Psoas muscle (tissue), 8 donors: Measurements from ENCODE around the gene NEURL1. TPM values are rescaled to one million over a fixed set of nuclear protein-coding genes. Genes with fewer than 3 reads are reported as not detected.

Source experiments
- ATAC-seq, 4 donors: fragments of 200-7000 bp; cut with Tn5 transposase; one replicate each; pipeline ENCODE4 v1.9.1; 2020; ENCODE audit warnings: moderate library complexity in 3 of 4, mild to moderate bottlenecking in 2 of 4
- DNase-seq, 2 donors: peaks; one replicate each; pipeline ENCODE4 v3.0.0-alpha.2; 2020
- H3K27ac ChIP-seq: fragments of 200-600 bp; one replicate; pipeline ENCODE4 v1.8.0; 2022
- H3K27me3 ChIP-seq, 3 donors: fragments of 200-600 bp in 1 of 3; one replicate each; pipeline versions ENCODE4 v1.6.1 to v1.8.0; 2013 to 2022; ENCODE audit warnings: low read length in 2 of 3, mild to moderate bottlenecking in 2 of 3, moderate library complexity in 1 of 3; ENCODE audit not compliant: insufficient read depth in 3 of 3
- H3K36me3 ChIP-seq, 2 donors: fragments of 200-600 bp in 1 of 2; one replicate each; pipeline versions ENCODE4 v1.6.1 to v1.8.0; 2013 to 2022; ENCODE audit warnings: low read depth in 1 of 2, mild to moderate bottlenecking in 1 of 2, moderate library complexity in 1 of 2; ENCODE audit not compliant: insufficient read depth in 1 of 2
- H3K4me1 ChIP-seq: fragments of 200-600 bp; one replicate; pipeline ENCODE4 v1.8.0; 2022
- H3K4me3 ChIP-seq: fragments of 200-600 bp; one replicate; pipeline ENCODE4 v1.8.0; 2022; ENCODE audit warnings: mild to moderate bottlenecking
- H3K9me3 ChIP-seq: fragments of 200-600 bp; one replicate; pipeline ENCODE4 v1.8.0; 2022
- WGBS, 3 donors: extraction: QIAGEN DNeasy Blood & Tissue Kit; methylation state at CpG; one replicate each; pipeline versions ENCODE4 v1.1.6 to v1.1.7; 2013; 5-methylcytosine and 5-hydroxymethylcytosine counted together
- intact Hi-C, 2 donors: fragments of 100-400 bp; cut with DNase I; formaldehyde crosslinking; loops; one replicate each; pipeline versions ENCODE4 v1.11.0 to v1.14.2; 2022
- long read RNA-seq, 2 donors: library from polyadenylated mRNA; unstranded; transcript quantifications; one replicate each; pipeline ENCODE4 v2.0.0, GENCODE V29; 2021
- polyA plus RNA-seq, 3 donors: library from polyadenylated mRNA; stranded (reverse); fragments of 200-250 nt; gene quantifications; one replicate each; pipeline ENCODE4 v1.2.3, GENCODE V29; 2013
- total RNA-seq, 4 donors: library from RNA; stranded (reverse); fragmentation: NEBNext Ultra II Directional in 2 of 4; extraction: Animal tissue kit (Norgen Biotek cat#: 25700) in 2 of 4; gene quantifications; one replicate each; pipeline versions ENCODE4 v1.2.1 to v1.2.4, GENCODE V29; 2021 to 2023
- TF ChIP-seq, protein P1 (sequence below): fragments of 200-600 bp; IDR thresholded peaks from one replicate; pipeline ENCODE4 v1.8.0; 2022; ENCODE audit warnings: antibody characterized with exemption
- donor health status: healthy with polysubstance abuse.
- donor health status: DM: no; HTN: no; CAD: no; lungs with moderate emphysema.
- donor health status: Bipolar disorder and iron deficiency.
- donor health status: healthy.
- donor health status: DM: yes; HTN: yes; CAD: no.
- donor health status: DM: no; HTN: no; CAD: no.
- donor health status: DM: no; HTN: no; CAD: no.
- donor health status: DM: yes; HTN: yes; CAD: no.

NEURL1 gene, protein sequence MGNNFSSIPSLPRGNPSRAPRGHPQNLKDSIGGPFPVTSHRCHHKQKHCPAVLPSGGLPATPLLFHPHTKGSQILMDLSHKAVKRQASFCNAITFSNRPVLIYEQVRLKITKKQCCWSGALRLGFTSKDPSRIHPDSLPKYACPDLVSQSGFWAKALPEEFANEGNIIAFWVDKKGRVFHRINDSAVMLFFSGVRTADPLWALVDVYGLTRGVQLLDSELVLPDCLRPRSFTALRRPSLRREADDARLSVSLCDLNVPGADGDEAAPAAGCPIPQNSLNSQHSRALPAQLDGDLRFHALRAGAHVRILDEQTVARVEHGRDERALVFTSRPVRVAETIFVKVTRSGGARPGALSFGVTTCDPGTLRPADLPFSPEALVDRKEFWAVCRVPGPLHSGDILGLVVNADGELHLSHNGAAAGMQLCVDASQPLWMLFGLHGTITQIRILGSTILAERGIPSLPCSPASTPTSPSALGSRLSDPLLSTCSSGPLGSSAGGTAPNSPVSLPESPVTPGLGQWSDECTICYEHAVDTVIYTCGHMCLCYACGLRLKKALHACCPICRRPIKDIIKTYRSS
- total RNA-seq (100 to 1,000 TPM in 1 of 4 donors, 10 to 100 TPM in 3; 33.6 to 103 (median 71.4) TPM), polyA plus RNA-seq (10 to 100 TPM; 10.9 to 87.0 (median 35.9) TPM)
- long read RNA-seq, donor 1, partial matches to known transcripts: 175 of 182 reads
- long read RNA-seq, donor 1, other reads (novel, unspliced or antisense): 7 of 182 reads
- long read RNA-seq, donor 2, partial matches to known transcripts: 67 of 122 reads
- long read RNA-seq, donor 2, other reads (novel, unspliced or antisense): 55 of 122 reads

GRCh38 chr10:103493362-103493915, at the start of gene NEURL1:
NEURL1 (plus strand) TSS chr10:103493705; CDS start chr10:103494388, 683 bp downstream.
- 5 to 12% (median 6%) methylated on average over 36 to 65 of the region's 65 CpGs for whole genome bisulfite sequencing, 3 donors
- Histone ChIP-seq H3K27me3 (peaks cover 0 to 36% (median 4%) of the 10 kb centered on the region in 3 donors), H3K27ac (no peak within 1 kb of the TSS), H3K36me3 (no peaks in the 10 kb centered on the region), H3K4me3 (peak within 1 kb of the TSS; percentile 72), H3K9me3 (no peaks in the 10 kb centered on the region), H3K4me1 (peaks cover 5% of the 10 kb centered on the region)
- DNase-seq (peak in 1 of 2 donors; percentile 55), ATAC-seq (peak; percentile 3 to 55 (median 22))
- TF ChIP-seq, protein P1, sequence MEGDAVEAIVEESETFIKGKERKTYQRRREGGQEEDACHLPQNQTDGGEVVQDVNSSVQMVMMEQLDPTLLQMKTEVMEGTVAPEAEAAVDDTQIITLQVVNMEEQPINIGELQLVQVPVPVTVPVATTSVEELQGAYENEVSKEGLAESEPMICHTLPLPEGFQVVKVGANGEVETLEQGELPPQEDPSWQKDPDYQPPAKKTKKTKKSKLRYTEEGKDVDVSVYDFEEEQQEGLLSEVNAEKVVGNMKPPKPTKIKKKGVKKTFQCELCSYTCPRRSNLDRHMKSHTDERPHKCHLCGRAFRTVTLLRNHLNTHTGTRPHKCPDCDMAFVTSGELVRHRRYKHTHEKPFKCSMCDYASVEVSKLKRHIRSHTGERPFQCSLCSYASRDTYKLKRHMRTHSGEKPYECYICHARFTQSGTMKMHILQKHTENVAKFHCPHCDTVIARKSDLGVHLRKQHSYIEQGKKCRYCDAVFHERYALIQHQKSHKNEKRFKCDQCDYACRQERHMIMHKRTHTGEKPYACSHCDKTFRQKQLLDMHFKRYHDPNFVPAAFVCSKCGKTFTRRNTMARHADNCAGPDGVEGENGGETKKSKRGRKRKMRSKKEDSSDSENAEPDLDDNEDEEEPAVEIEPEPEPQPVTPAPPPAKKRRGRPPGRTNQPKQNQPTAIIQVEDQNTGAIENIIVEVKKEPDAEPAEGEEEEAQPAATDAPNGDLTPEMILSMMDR: no peak
- intact Hi-C loops: no loop called here

GRCh38 chr10:103444478-103444877, 49.0 kb upstream of the NEURL1 start:
- H3K36me3 ChIP-seq: peaks cover 10 to 99% of the 10 kb centered on the region in 2 donors
- H3K4me3 ChIP-seq: no peak overlapping the region
- TF ChIP-seq, protein P1: no peak
- no peak overlapping the region for H3K27ac ChIP-seq
- 57 to 78% (median 66%) methylated on average over 10 of the region's 10 CpGs for WGBS, 3 donors
- DNase-seq: no peak
- no peak for ATAC-seq
- intact Hi-C loops: no loop called here
- H3K9me3 ChIP-seq: no peaks in the 10 kb centered on the region
- peaks cover 16% of the 10 kb centered on the region for H3K4me1 ChIP-seq
- no peaks in the 10 kb centered on the region for H3K27me3 ChIP-seq

DNA sequence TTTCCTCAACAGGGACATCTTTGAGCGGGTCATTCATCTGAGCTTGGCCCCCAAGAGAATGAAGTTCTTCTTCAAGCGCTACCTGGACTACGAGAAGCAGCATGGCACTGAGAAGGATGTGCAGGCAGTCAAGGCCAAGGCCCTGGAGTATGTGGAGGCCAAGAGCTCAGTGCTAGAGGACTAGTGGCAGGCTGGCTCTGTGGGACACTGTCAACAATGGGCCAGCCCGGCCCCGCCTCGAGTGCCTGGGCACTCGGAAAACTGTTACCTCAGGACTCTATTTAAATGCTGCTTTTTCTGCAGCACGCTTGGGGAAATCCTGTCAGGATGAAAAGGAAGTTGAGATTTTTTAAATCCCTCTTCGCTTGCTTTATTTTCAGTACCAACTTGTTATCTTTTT, 48.1 kb upstream of the NEURL1 start:
- H3K27me3 ChIP-seq: no peaks in the 10 kb centered on the region
- no peak overlapping the region for H3K4me3 ChIP-seq
- no peaks in the 10 kb centered on the region for H3K9me3 ChIP-seq
- H3K36me3 ChIP-seq: peaks cover 10 to 94% of the 10 kb centered on the region in 2 donors
- no peak for DNase-seq
- H3K4me1 ChIP-seq: peaks cover 23% of the 10 kb centered on the region
- intact Hi-C loops: loop anchor here in 1 of 2 donors (5.0 kb wide), 1 partner anchor 648 kb away; no protein-coding TSS in a partner anchor
- TF ChIP-seq, protein P1: no peak
- ATAC-seq: no peak
- 76 to 81% (median 80%) methylated on average over 9 of the region's 9 CpGs for WGBS, 3 donors
- peak overlapping the region; percentile 69 for H3K27ac ChIP-seq

DNA sequence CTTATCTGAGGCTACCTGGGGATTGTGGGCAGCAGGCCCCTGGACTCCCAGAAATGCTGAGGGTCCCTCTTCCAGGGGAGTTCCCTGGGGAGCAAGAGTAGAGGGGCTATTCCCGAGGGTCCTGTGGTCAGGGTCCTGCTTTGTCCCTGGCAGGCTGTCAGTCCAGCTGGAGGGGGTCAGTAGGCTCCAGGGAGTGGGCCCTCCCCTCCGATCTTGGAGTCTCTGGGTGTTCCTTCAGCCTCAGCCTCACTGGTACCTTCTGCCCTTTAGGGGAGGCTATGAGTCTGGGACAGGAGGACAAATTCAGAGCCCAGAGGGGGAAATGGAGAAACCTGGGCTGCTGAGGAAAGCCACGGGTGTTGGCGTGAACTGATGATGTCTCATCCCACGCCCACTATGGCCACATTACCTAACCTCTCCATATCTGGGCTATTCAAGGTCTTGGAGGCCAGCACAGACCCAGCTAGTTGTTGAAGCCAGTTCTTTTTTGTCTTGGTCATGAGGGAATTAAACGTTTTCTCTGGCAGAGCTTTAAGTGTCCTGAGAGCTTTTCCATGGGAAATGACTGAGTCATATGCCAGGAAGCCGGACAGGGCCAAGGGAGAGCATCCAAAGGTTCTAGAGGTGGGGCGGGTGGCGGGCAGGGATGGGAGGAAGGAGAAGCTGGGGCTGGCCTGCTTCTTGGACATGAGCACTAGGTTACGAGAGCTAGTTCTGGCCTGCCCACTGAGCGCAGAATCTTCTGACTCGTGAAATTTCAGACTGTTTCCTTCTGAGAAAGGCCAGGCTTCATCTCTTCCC, 47.5 kb upstream of the NEURL1 start:
- DNase-seq: peak; percentile 87 to 91
- Histone ChIP-seq H3K27me3 (no peaks in the 10 kb centered on the region), H3K4me3 (no peak overlapping the region), H3K4me1 (peaks cover 26% of the 10 kb centered on the region), H3K36me3 (peaks cover 10 to 88% of the 10 kb centered on the region in 2 donors), H3K9me3 (no peaks in the 10 kb centered on the region), H3K27ac (peak overlapping the region; percentile 69)
- intact Hi-C loops: loop anchor here in 1 of 2 donors (5.0 kb wide), 1 partner anchor 649 kb away; no protein-coding TSS in a partner anchor
- TF ChIP-seq, protein P1: no peak
- WGBS, 3 donors: 53 to 60% (median 57%) methylated on average over 12 of the region's 12 CpGs
- peak; percentile 20 to 62 (median 58) for ATAC-seq
